Lower leg skin (tissue), 4 donors: ENCODE data around the gene RHOA. TPM values are rescaled to one million over a fixed set of nuclear protein-coding genes. Genes with fewer than 3 reads are reported as not detected.

ENCODE experiments used
- DNase-seq, 2 donors: peaks; one replicate each; pipeline ENCODE4 v3.0.0-alpha.2; 2019; ENCODE audit warnings: low spot score in 2 of 2
- H3K4me3 ChIP-seq: fragments of 200-600 bp; sonication (generic); 2 replicates; pipeline ENCODE4 v1.5.1; 2017; ENCODE audit warnings: mild to moderate bottlenecking, low read depth; ENCODE audit not compliant: poor library complexity, severe bottlenecking
- CTCF ChIP-seq, 3 donors: fragments of 450-650 bp; IDR thresholded peaks; one replicate each; pipeline ENCODE4 v1.5.1; 2016; ENCODE audit warnings: antibody characterized with exemption in 3 of 3, mild to moderate bottlenecking in 3 of 3, moderate library complexity in 2 of 3
- POLR2A ChIP-seq, 2 donors: fragments of 450-650 bp; IDR thresholded peaks; one replicate each; pipeline ENCODE4 v1.6.1; 2016 to 2017; ENCODE audit warnings: antibody characterized with exemption in 2 of 2, mild to moderate bottlenecking in 1 of 2, moderate library complexity in 1 of 2
- WGBS, 2 donors: methylation state at CpG; one replicate each; pipeline ENCODE4 v1.1.5; 2018; 5-methylcytosine and 5-hydroxymethylcytosine counted together
- intact Hi-C: fragments of 100-400 bp; cut with DNase I; formaldehyde crosslinking; loops from one replicate; pipeline ENCODE4 v1.15.0; 2023; ENCODE audit warnings: low total_unique reads
- total RNA-seq, 4 donors: library from RNA; depleted of rRNA; stranded (reverse); fragments of >200 nt; gene quantifications; one replicate each; pipeline ENCODE4 v1.1.0, GENCODE V29; 2016

Gene RHOA
- total RNA-seq, 4 donors from 2014 or later, result 266 to 511 (median 312) TPM

GRCh38 chr3:49454458-49454857, 42.7 kb upstream of the RHOA start:
- DNase-seq, result no peak
- no peak for TF ChIP-seq CTCF (IDR thresholded peaks at IDR 0.05)
- no peak for TF ChIP-seq POLR2A (IDR thresholded peaks at IDR 0.05)
- 93 to 98% methylated on average over 2 of the region's 2 CpGs for WGBS, 2 donors
- no peak overlapping the region for H3K4me3 ChIP-seq
- intact Hi-C loops, result loop anchor here (10.0 kb wide), 1 partner anchor 470 kb away; no protein-coding TSS in a partner anchor

GRCh38 chr3:49453621-49454020, 41.8 kb upstream of the RHOA start:
- no peak for DNase-seq
- WGBS, 2 donors, result 93 to 97% methylated on average over 4 of the region's 4 CpGs
- intact Hi-C loops, result loop anchor here (10.0 kb wide), 1 partner anchor 469 kb away; no protein-coding TSS in a partner anchor
- TF ChIP-seq CTCF (IDR thresholded peaks at IDR 0.05) (no peak), POLR2A (IDR thresholded peaks at IDR 0.05) (no peak)
- H3K4me3 ChIP-seq, result no peak overlapping the region

GRCh38 chr3:49445391-49445790, 33.6 kb upstream of the RHOA start:
- 90 to 91% methylated on average over 5 of the region's 5 CpGs for WGBS, 2 donors
- no peak for DNase-seq
- TF ChIP-seq POLR2A (IDR thresholded peaks at IDR 0.05), result no peak
- TF ChIP-seq CTCF (IDR thresholded peaks at IDR 0.05), result no peak
- intact Hi-C loops, result loop anchor here (10.0 kb wide), 1 partner anchor 271 kb away; the partner anchor contains the start of gene KLHDC8B
- no peak overlapping the region for H3K4me3 ChIP-seq

GRCh38 chr3:49434731-49435130, 23.0 kb upstream of the RHOA start:
- intact Hi-C loops, result no loop called here
- DNase-seq, result no peak
- TF ChIP-seq POLR2A (IDR thresholded peaks at IDR 0.05) (no peak), CTCF (IDR thresholded peaks at IDR 0.05) (no peak)
- 88 to 93% methylated on average over 5 of the region's 5 CpGs for whole genome bisulfite sequencing, 2 donors
- H3K4me3 ChIP-seq, result no peak overlapping the region

GRCh38 chr3:49428752-49429080, 16.9 kb upstream of the RHOA start:
- intact Hi-C loops, result no loop called here
- TF ChIP-seq CTCF (IDR thresholded peaks at IDR 0.05), result no peak
- TF ChIP-seq POLR2A (IDR thresholded peaks at IDR 0.05), result no peak
- peak overlapping the region; percentile 31 for H3K4me3 ChIP-seq
- 6 to 7% methylated on average over 9 of the region's 9 CpGs for WGBS, 2 donors
- no peak for DNase-seq

- DNase-seq, result no peak
- TF ChIP-seq CTCF (IDR thresholded peaks at IDR 0.05) (no peak), POLR2A (IDR thresholded peaks at IDR 0.05) (no peak)
- no peak overlapping the region for H3K4me3 ChIP-seq
- intact Hi-C loops, result no loop called here
- WGBS, 2 donors, result 81 to 92% methylated on average over 2 of the region's 2 CpGs
Observed at GRCh38 chr3:49427586-49427985, 15.8 kb upstream of the RHOA start.
